NCI-H748 treated with DMSO at 0.1 percent for 48 hours (cell line): ENCODE data around the gene FEM1A.
A peak's percentile ranks its signal among the peaks of the same experiment; 100 is the strongest.
"Not testable (repeated sequence)": the region's sequence is repeated elsewhere in the genome, so short reads cannot be mapped to it uniquely, and the experiment has no call there.

Source experiments
- DNase-seq: peaks from one replicate; lab custom pipeline; 2025; lab: John Stamatoyannopoulos, UW

FEM1A gene

GRCh38 chr19:4773047-4773640, 18.4 kb upstream of the FEM1A start:
- DNase-seq, result no peak

- no peak for DNase-seq
These were observed 17.4 kb upstream of the FEM1A start for GRCh38 chr19:4774136-4774535.

- DNase-seq, result no peak
These were observed 15.8 kb upstream of the FEM1A start for GRCh38 chr19:4775627-4776152.

GRCh38 chr19:4776436-4777211, 14.9 kb upstream of the FEM1A start:
- DNase-seq, result no peak

DNA sequence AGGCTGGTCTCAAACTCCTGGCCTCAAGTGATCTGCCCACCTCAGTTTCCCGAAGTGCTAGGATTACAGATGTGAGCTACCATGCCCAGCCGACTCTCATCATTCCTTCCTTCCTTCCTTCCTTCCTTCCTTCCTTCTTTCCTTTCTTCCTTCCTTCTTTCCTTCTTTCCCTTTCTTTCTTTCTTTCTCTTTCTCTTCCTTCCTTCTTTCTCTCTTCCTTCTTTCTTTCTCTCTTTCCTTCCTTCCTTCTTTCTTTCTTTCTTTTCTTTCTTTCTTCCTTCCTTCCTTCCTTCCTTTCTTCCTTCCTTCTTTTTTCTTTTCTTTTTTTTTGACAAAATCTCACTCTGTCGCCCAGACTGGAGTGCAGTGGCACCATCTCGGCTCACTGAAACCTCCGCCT, 13.4 kb upstream of the FEM1A start:
- DNase-seq, result not testable (repeated sequence)

DNA sequence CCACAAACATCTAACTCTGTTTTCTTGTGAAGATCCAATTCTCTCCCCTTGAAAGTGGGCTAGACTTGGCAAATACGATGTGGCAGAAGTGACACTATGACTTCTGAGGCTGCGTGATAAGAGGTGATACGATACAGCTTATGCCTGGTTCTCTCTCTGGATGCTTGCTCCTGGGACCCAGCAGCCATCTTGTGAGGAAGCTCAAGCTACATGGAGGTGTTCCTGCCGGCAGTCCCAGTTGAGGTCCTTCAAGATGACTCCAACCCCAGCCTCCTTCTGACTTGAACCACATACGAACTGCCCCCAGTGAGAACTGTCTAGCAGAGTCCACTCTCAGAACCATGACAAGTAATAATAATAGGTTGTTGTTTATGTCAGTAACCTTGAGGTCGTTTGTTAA, 10.7 kb upstream of the FEM1A start:
- DNase-seq, result no peak

- DNase-seq, result no peak
These were observed 9.7 kb upstream of the FEM1A start for GRCh38 chr19:4781801-4782200.

DNA sequence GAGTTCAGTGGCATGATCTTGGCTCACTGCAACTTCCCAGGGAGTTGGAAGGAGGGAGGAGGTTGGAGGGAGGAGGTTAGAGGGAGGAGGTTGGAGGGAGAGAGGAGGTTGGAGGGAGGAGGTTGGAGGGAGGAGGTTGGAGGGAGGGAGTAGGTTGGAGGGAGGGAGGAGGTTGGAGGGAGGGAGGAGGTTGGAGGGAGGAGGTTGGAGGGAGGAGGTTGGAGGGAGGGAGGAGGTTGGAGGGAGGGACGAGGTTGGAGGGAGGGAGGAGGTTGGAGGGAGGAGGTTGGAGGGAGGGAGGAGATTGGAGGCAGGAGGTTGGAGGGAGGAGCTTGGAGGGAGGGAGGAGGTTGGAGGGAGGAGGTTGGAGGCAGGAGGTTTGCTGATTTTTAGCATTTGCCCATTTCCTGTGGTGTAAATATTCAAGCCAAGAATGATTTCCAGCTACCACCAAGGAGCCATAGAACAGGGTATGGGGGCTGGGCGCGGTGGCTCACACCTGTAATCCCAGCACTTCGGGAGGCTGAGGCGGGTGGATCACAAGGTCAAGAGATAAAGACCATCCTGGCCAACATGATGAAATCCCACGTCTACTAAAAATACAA, 5.0 kb upstream of the FEM1A start:
- not testable (repeated sequence) for DNase-seq

DNA sequence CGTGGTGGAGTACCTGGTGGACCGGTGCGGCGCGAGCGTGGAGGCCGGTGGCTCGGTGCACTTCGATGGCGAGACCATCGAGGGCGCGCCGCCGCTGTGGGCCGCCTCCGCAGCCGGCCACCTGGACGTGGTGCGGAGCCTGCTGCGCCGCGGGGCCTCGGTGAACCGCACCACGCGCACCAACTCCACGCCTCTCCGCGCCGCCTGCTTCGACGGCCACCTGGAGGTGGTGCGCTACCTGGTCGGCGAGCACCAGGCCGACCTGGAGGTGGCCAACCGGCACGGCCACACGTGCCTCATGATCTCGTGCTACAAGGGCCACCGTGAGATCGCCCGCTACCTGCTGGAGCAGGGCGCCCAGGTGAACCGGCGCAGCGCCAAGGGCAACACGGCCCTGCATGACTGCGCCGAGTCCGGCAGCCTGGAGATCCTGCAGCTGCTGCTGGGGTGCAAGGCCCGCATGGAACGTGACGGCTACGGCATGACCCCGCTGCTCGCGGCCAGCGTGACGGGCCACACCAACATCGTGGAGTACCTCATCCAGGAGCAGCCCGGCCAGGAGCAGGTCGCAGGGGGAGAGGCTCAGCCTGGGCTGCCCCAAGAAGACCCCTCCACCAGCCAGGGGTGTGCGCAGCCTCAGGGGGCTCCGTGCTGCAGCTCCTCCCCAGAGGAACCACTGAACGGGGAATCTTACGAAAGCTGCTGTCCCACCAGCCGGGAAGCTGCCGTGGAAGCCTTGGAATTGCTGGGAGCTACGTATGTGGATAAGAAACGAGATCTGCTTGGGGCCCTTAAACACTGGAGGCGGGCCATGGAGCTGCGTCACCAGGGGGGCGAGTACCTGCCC, 708 bp downstream of the FEM1A start:
- DNase-seq, result not testable (repeated sequence)

GRCh38 chr19:4792866-4793195, 1.3 kb downstream of the FEM1A start:
- DNase-seq, result not testable (repeated sequence)

DNA sequence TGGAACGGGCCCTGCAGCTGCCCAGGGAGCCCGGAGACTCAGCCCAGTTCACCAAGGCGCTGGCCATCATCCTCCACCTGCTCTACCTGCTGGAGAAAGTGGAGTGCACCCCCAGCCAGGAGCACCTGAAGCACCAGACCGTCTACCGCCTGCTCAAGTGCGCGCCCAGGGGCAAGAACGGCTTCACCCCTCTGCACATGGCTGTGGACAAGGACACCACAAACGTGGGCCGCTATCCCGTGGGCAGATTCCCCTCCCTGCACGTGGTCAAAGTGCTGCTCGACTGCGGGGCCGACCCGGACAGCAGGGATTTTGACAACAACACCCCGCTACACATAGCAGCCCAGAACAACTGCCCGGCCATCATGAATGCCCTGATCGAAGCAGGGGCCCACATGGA, 1.7 kb downstream of the FEM1A start:
- not testable (repeated sequence) for DNase-seq

GRCh38 chr19:4794971-4795370, 3.4 kb downstream of the FEM1A start:
- no peak for DNase-seq

DNA sequence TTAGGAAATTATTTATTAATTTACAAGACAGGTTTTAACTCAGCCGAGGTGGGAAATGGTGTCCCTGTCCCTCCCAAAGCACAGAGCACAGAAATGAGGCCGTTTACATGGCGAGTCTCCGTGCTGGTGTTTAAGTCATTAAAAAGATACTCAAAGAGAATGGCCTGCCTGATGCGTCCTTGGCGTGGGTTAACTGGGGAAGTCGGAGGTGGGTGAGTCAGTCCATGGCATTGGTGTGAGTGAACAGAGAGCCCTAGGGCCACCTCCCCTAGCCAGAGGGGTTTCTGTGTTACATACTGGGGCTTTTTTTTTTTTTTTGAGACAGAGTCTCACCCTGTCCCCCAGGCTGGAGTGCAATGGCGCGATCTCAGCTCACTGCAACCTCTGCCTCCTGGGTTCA, 3.9 kb downstream of the FEM1A start:
- DNase-seq, result no peak

- no peak for DNase-seq
These were observed 9.1 kb downstream of the FEM1A start for GRCh38 chr19:4800591-4801081.

- no peak for DNase-seq
These were observed 9.6 kb downstream of the FEM1A start for GRCh38 chr19:4801085-4801619.

- no peak for DNase-seq
These were observed 11.2 kb downstream of the FEM1A start for GRCh38 chr19:4802711-4803110.

DNA sequence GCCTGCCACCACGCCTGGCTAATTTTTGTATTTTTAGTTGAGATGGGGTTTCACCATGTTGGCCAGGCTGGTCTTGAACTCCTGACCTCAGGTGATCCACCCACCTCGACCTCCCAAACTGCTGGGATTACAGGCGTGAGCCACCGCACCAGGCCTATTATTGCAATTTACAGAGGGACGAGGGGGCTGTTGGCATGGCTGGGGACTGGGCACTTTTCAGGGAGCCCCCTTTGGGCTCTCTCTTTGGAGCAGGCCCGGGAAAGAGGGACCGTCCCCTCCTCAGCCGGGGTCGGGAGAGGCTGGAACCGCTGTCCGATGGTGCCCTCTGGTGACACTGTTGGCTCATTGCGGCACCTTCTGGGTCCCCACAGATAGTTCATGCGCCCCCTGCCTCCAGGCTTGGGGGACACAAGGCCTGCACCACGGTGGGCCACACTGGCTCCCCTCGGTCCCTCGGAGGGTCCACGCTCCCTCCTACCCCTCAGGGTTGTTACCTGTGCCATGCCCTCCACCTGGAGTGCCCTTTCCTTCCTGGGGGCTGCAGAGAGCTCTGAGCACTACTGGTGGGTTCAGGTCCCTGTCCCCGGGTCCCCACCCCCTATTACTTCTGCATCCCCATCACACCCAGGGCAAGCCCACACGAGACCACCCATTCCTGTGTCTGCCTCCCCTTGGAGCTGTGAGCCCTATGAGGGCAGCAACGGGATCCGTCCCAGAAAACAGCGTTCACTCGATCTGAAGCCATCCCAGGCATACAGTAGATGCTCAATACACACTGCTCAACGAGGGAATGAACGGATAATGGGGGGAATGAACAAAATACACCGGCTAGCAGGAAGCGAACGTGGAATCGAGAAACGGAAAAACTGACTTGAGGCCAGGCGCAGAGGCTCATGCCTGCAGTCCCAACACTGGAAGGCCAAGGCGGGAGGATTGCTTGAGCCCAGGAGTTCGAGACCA, 12.5 kb downstream of the FEM1A start:
- DNase-seq, result peak; percentile 0

DNA sequence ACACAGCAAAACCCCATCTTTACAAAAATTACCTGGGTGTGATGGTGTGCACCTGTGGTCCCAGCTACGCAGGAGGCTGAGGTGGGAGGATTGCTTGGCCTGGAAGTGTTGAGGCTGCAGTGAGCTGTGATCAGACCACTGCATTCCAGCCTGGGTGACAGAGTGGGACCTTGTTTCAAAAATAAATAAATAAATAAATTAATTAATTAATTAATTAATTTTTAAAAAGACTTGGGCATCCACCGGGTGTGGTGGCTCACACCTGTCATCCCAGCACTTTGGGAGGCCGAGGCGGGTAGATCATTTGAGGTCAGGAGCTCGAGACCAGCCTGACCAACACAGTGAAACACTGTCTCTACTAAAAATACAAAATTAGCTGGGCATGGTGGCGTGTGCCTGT, 13.6 kb downstream of the FEM1A start:
- not testable (repeated sequence) for DNase-seq

DNA sequence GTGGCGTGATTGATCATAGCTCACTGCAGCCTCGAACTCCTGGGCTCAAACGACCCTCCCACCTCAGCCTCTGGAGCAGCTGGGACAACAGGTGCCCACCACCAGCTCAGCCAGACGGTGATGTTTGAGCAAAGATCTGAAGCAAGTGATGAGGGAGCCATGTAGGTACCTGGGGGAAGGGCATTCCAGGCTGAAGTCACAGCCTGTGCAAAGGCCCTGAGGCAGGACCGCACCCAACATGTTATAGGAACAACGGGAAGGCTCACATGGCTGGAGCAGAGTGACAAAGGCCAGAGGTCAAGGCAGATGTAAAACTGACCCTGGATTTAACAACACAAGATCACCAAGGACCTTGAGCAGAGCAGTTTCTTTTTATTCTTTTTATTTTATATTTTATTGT, 14.8 kb downstream of the FEM1A start:
- DNase-seq, result no peak

GRCh38 chr19:4807188-4807587, 15.7 kb downstream of the FEM1A start:
- DNase-seq, result no peak
